Suprapubic skin (tissue), 4 donors: ENCODE measurements around the gene FAM117A.

Experiments
- EP300 ChIP-seq: sonication (generic); formaldehyde crosslinking; IDR thresholded peaks from one replicate; pipeline ENCODE4 v1.6.1; 2017; ENCODE audit warnings: antibody characterized with exemption
- POLR2A ChIP-seq, 2 donors: fragments of 450-650 bp; IDR thresholded peaks; one replicate each; pipeline ENCODE4 v1.6.1; 2017; ENCODE audit warnings: antibody characterized with exemption in 2 of 2, mild to moderate bottlenecking in 2 of 2, moderate library complexity in 2 of 2
- POLR2AphosphoS5 ChIP-seq, 3 donors: sonication (generic); formaldehyde crosslinking; IDR thresholded peaks; one replicate each; pipeline ENCODE4 v1.6.1; 2017; ENCODE audit warnings: antibody characterized with exemption in 3 of 3
- TF ChIP-seq, protein P1 (sequence below), 2 donors: fragments of 200-600 bp in 1 of 2; fragments of 450-650 bp in 1 of 2; sonication (generic) in 1 of 2; IDR thresholded peaks; one replicate each; pipeline ENCODE4 v1.5.1; 2016 to 2019; ENCODE audit warnings: antibody characterized with exemption in 2 of 2, mild to moderate bottlenecking in 1 of 2, moderate library complexity in 1 of 2

DNA sequence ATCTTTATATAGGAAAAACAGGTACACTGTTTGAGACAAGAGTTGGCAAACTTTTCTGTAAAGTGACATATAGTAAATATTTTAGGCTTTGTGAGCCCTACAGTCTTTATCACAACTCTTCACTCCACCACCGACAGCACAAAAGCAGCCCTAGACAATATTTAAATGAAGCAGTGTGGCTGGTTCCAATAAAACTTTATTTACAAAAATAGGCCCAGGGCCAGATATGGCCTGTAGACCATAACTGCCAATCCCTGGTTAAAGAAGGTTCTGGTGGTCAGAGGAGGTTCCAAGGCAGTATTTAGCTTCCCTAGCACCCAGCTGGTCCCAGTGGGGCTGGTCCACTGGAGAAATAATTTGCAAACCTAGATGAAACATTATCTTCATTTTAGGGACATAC, 3.6 kb downstream of the FAM117A start:
- TF ChIP-seq EP300 = no peak
- TF ChIP-seq, protein P1, sequence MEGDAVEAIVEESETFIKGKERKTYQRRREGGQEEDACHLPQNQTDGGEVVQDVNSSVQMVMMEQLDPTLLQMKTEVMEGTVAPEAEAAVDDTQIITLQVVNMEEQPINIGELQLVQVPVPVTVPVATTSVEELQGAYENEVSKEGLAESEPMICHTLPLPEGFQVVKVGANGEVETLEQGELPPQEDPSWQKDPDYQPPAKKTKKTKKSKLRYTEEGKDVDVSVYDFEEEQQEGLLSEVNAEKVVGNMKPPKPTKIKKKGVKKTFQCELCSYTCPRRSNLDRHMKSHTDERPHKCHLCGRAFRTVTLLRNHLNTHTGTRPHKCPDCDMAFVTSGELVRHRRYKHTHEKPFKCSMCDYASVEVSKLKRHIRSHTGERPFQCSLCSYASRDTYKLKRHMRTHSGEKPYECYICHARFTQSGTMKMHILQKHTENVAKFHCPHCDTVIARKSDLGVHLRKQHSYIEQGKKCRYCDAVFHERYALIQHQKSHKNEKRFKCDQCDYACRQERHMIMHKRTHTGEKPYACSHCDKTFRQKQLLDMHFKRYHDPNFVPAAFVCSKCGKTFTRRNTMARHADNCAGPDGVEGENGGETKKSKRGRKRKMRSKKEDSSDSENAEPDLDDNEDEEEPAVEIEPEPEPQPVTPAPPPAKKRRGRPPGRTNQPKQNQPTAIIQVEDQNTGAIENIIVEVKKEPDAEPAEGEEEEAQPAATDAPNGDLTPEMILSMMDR (IDR thresholded peaks at IDR 0.05) = no peak
- no peak for TF ChIP-seq POLR2AphosphoS5 (IDR thresholded peaks at IDR 0.05)
- no peak for TF ChIP-seq POLR2A (IDR thresholded peaks at IDR 0.05)
